GM23338 (cell line): ENCODE data around the gene GJC1. TPM values are rescaled to one million over a fixed set of nuclear protein-coding genes. Genes with fewer than 3 reads are reported as not detected.

ENCODE experiments used
- ATAC-seq: fragments of 200-7000 bp; cut with Tn5 transposase; 3 replicates; pipeline ENCODE4 v1.9.1; 2020
- DNase-seq: peaks from one replicate; pipeline ENCODE4 v3.0.0-alpha.2; 2015; ENCODE audit warnings: low spot score
- H2AFZ ChIP-seq: fragments of 200-600 bp; sonication (generic); 2 replicates; pipeline ENCODE4 v1.8.0; 2016; ENCODE audit warnings: antibody characterized with exemption, mild to moderate bottlenecking, moderate library complexity
- H3F3A ChIP-seq: fragments of 200-600 bp; sonication (generic); replicated peaks from 2 replicates; pipeline ENCODE4 v1.8.0; 2017; ENCODE audit warnings: antibody characterized with exemption, mixed run types, low read depth
- H3K27ac ChIP-seq: fragments of 200-600 bp; sonication (generic); 2 replicates; pipeline ENCODE4 v1.6.1; 2016; ENCODE audit warnings: low read depth
- H3K27me3 ChIP-seq: fragments of 200-600 bp; sonication (generic); 2 replicates; pipeline ENCODE4 v1.8.0; 2016; ENCODE audit warnings: mild to moderate bottlenecking, mixed run types, moderate library complexity; ENCODE audit not compliant: insufficient read depth
- H3K36me3 ChIP-seq: fragments of 200-600 bp; sonication (generic); 2 replicates; pipeline ENCODE4 v1.8.0; 2016; ENCODE audit warnings: mild to moderate bottlenecking; ENCODE audit not compliant: insufficient read depth
- H3K4me1 ChIP-seq: fragments of 200-600 bp; sonication (generic); 2 replicates; pipeline ENCODE4 v1.8.0; 2016; ENCODE audit warnings: mild to moderate bottlenecking, moderate library complexity; ENCODE audit not compliant: insufficient read depth
- H3K4me2 ChIP-seq: fragments of 200-600 bp; sonication (generic); 2 replicates; pipeline ENCODE4 v1.7.1; 2017; ENCODE audit warnings: mixed run types
- H3K4me3 ChIP-seq: fragments of 200-600 bp; sonication (generic); 2 replicates; pipeline ENCODE4 v1.6.1; 2016; ENCODE audit warnings: mixed run types
- H3K79me2 ChIP-seq: fragments of 200-600 bp; sonication (generic); replicated peaks from 2 replicates; pipeline ENCODE4 v1.8.0; 2017; ENCODE audit warnings: mild to moderate bottlenecking; ENCODE audit not compliant: insufficient read depth
- H3K9me2 ChIP-seq: fragments of 200-600 bp; sonication (generic); 2 replicates; pipeline ENCODE4 v1.8.0; 2017; ENCODE audit not compliant: insufficient read depth
- H4K20me1 ChIP-seq: fragments of 200-600 bp; sonication (generic); replicated peaks from 2 replicates; pipeline ENCODE4 v1.8.0; 2017; ENCODE audit warnings: mild to moderate bottlenecking; ENCODE audit not compliant: insufficient read depth
- H3K27ac Mint-ChIP-seq: 2 replicates; pipeline ENCODE4 v1.8.0; 2020; ENCODE audit warnings: inconsistent platforms, mild to moderate bottlenecking, moderate library complexity, mixed read lengths
- H3K27me3 Mint-ChIP-seq: 3 replicates; pipeline ENCODE4 v1.8.0; 2022; ENCODE audit warnings: low read depth, mild to moderate bottlenecking, moderate library complexity, mixed read lengths, inconsistent platforms; ENCODE audit not compliant: insufficient read depth, poor library complexity
- H3K36me3 Mint-ChIP-seq: 3 replicates; pipeline ENCODE4 v1.8.0; 2021; ENCODE audit warnings: low read depth, mild to moderate bottlenecking, inconsistent platforms, moderate library complexity, mixed read lengths
- H3K4me1 Mint-ChIP-seq: 3 replicates; pipeline ENCODE4 v1.8.0; 2020; ENCODE audit warnings: mild to moderate bottlenecking, inconsistent platforms, mixed read lengths
- H3K4me3 Mint-ChIP-seq: 3 replicates; pipeline ENCODE4 v1.8.0; 2021; ENCODE audit warnings: moderate library complexity, mild to moderate bottlenecking, inconsistent platforms, mixed read lengths
- H3K9me3 Mint-ChIP-seq: 3 replicates; pipeline ENCODE4 v1.8.0; 2020; ENCODE audit warnings: moderate library complexity, mild to moderate bottlenecking, inconsistent platforms, mixed read lengths
- EZH2 ChIP-seq: fragments of 200-600 bp; sonication (generic); IDR thresholded peaks from one replicate; pipeline ENCODE4 v1.8.0; 2017; ENCODE audit warnings: antibody characterized with exemption, mild to moderate bottlenecking, low read depth; ENCODE audit not compliant: unreplicated experiment
- JUNB ChIP-seq: IDR thresholded peaks from one replicate; pipeline ENCODE4 v1.6.1; 2016; ENCODE audit warnings: antibody characterized with exemption; ENCODE audit not compliant: unreplicated experiment
- STAT1 ChIP-seq: IDR thresholded peaks from one replicate; pipeline ENCODE4 v1.6.1; 2016; ENCODE audit warnings: antibody characterized with exemption; ENCODE audit not compliant: unreplicated experiment
- polyA plus RNA-seq: library from polyadenylated mRNA; unstranded; fragments of >200 nt; fragmentation: Nextera tagmentation; extraction: Ambion mirVana; gene quantifications from 2 replicates; pipeline ENCODE4 v1.2.1, GENCODE V29; 2016
- total RNA-seq: library from RNA; depleted of rRNA; stranded (reverse); fragments of >200 nt; shearing (Covaris generic); gene quantifications from 2 replicates; pipeline ENCODE4 v1.2.3, GENCODE V29; 2014
- TF ChIP-seq, protein P1 (sequence below), 2 experiments: fragments of 200-600 bp in 1 of 2; sonication (generic) in 1 of 2; conservative IDR thresholded peaks; 2 replicates each; pipeline versions ENCODE4 v1.5.1 to v1.6.1; 2016 to 2017; ENCODE audit warnings: antibody characterized with exemption in 2 of 2, low read depth in 2 of 2, mild to moderate bottlenecking in 2 of 2, moderate library complexity in 1 of 2
- TF ChIP-seq, protein P2 (sequence below): IDR thresholded peaks from one replicate; pipeline ENCODE4 v1.6.1; 2018; ENCODE audit warnings: antibody characterized with exemption; ENCODE audit not compliant: unreplicated experiment

Gene GJC1
- total and polyA plus RNA-seq, 2 experiments from 2014 or later = 34.7 to 99.2 TPM

GRCh38 chr17:44758414-44759085 lies 71.5 kb downstream of the GJC1 start, which contains the start of gene ADAM11:
Gene ADAM11 (plus strand): TSS chr17:44758988. CDS start chr17:44759200, 212 bp downstream.
- no peaks in the 10 kb centered on the region for H3K79me2 ChIP-seq
- H3F3A ChIP-seq = no peaks in the 10 kb centered on the region; the same call in 1 of the 2 replicates
- Mint-ChIP-seq H3K4me1 (no peaks in the 10 kb centered on the region), H3K4me3 (peak within 1 kb of the TSS; percentile 65), H3K27ac (no peak within 1 kb of the TSS), H3K27me3 (peaks cover 40% of the 10 kb centered on the region), H3K9me3 (no peaks in the 10 kb centered on the region), H3K36me3 (no peaks in the 10 kb centered on the region)
- ATAC-seq (peak; percentile 62), DNase-seq (peak; percentile 69)
- H4K20me1 ChIP-seq = no peaks in the 10 kb centered on the region
- H3K4me1 ChIP-seq = no peaks in the 10 kb centered on the region
- no peak within 1 kb of the TSS for H3K27ac ChIP-seq
- no peaks in the 10 kb centered on the region for H3K9me2 ChIP-seq
- H3K36me3 ChIP-seq = no peaks in the 10 kb centered on the region
- peak within 1 kb of the TSS; percentile 91 for H3K4me2 ChIP-seq
- peak within 1 kb of the TSS; percentile 94 for H2AFZ ChIP-seq
- H3K4me3 ChIP-seq = peak within 1 kb of the TSS; percentile 64
- TF ChIP-seq EZH2 (peak; percentile 56), STAT1 (no peak)
- peaks cover 52% of the 10 kb centered on the region for H3K27me3 ChIP-seq

DNA sequence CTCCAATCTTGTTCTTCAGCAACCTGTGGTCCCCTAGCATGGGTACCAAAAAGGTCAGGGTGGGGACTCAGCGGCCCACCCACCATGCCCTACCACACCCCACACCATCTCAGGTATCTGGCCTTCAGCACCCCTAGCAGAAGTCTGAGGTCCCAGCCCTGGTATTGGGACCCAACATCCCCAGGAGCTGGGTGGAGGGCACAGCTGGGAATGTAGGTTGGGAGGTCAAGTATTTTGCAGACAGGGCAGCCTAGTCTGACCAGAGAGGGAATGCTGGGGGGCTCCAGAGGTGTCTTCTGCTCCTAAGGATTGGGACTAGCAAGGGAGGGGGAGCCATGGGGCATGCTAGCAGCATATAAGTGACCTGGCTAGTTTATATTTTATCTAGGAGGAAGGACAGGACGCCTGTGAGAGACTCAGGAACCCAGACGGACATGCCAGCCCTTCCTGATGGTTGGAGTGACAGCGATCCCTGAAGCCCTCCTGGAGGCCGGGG lies 72.1 kb downstream of the GJC1 start:
- TF ChIP-seq EZH2 = no peak
- TF ChIP-seq, protein P1, sequence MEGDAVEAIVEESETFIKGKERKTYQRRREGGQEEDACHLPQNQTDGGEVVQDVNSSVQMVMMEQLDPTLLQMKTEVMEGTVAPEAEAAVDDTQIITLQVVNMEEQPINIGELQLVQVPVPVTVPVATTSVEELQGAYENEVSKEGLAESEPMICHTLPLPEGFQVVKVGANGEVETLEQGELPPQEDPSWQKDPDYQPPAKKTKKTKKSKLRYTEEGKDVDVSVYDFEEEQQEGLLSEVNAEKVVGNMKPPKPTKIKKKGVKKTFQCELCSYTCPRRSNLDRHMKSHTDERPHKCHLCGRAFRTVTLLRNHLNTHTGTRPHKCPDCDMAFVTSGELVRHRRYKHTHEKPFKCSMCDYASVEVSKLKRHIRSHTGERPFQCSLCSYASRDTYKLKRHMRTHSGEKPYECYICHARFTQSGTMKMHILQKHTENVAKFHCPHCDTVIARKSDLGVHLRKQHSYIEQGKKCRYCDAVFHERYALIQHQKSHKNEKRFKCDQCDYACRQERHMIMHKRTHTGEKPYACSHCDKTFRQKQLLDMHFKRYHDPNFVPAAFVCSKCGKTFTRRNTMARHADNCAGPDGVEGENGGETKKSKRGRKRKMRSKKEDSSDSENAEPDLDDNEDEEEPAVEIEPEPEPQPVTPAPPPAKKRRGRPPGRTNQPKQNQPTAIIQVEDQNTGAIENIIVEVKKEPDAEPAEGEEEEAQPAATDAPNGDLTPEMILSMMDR (conservative IDR thresholded peaks at IDR 0.05; ENCODE audit: low read depth in 2 of 2) = no peak
- H3K27ac Mint-ChIP-seq = no peak overlapping the region
- Histone ChIP-seq H3K27ac (no peak overlapping the region), H3F3A (no peaks in the 10 kb centered on the region; the same call in 1 of the 2 replicates), H3K4me3 (peak overlapping the region; percentile 64), H4K20me1 (no peaks in the 10 kb centered on the region), H2AFZ (peak overlapping the region; percentile 94), H3K27me3 (peaks cover 52% of the 10 kb centered on the region), H3K9me2 (no peaks in the 10 kb centered on the region), H3K36me3 (no peaks in the 10 kb centered on the region), H3K4me1 (no peaks in the 10 kb centered on the region), H3K79me2 (no peaks in the 10 kb centered on the region), H3K4me2 (peak overlapping the region; percentile 91)
- H3K4me3 Mint-ChIP-seq = peak overlapping the region; percentile 65
- no peaks in the 10 kb centered on the region for H3K9me3 Mint-ChIP-seq
- peaks cover 43% of the 10 kb centered on the region for H3K27me3 Mint-ChIP-seq
- no peak for DNase-seq
- ATAC-seq = no peak
- H3K4me1 Mint-ChIP-seq = no peaks in the 10 kb centered on the region
- no peaks in the 10 kb centered on the region for H3K36me3 Mint-ChIP-seq

DNA sequence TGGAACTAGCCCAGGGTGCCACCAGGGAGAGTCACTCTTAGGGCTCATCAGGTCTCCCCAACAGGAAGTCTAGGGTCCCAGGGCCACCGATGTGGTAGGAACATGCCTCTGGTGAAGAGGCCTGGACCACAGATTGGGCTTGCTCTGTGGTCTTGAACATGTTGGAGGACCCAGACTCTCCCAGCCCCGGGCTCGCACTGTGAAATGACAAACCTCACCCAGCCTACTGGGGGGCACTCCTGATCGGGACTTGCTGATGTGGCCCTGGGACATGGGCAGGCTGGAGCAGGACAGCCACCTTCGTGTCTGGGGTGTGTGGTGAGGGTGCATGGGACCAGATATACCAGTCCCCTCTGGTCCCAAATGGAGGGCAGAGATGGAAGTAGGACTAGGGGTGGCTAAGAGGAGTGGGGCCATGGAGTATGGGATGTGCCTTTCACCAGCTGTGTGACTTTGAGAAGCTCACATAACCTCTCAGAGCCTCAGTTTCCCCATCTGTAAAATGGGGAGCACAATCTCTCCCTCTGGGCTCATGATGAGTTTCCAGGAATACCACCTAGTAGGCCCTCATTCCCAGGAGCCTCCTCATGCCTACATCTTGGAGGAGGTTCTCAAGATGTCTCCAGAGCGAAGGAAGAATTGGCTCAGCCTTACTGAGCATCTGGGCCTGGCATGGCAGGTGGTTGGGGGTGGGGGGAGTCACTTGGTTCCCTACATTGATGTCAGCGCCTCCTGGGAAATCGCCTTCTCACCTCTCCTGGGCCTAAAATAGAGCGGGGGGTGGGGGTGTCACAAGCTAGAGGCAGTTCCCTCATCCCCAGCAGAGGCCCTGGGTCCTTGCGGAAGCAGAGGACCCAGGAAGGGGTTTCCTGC lies 72.8 kb downstream of the GJC1 start:
- H3F3A ChIP-seq = no peaks in the 10 kb centered on the region; the same call in 1 of the 2 replicates
- H3K9me2 ChIP-seq = no peaks in the 10 kb centered on the region
- H3K4me3 ChIP-seq = no peak overlapping the region
- H2AFZ ChIP-seq = no peak overlapping the region
- H3K4me2 ChIP-seq = no peak overlapping the region
- H4K20me1 ChIP-seq = no peaks in the 10 kb centered on the region
- H3K4me1 Mint-ChIP-seq = no peaks in the 10 kb centered on the region
- H3K27me3 Mint-ChIP-seq = peaks cover 44% of the 10 kb centered on the region
- no peaks in the 10 kb centered on the region for H3K4me1 ChIP-seq
- no peaks in the 10 kb centered on the region for H3K9me3 Mint-ChIP-seq
- no peaks in the 10 kb centered on the region for H3K36me3 Mint-ChIP-seq
- ATAC-seq (no peak), DNase-seq (no peak)
- H3K27ac Mint-ChIP-seq = no peak overlapping the region
- H3K27me3 ChIP-seq = peaks cover 52% of the 10 kb centered on the region
- H3K36me3 ChIP-seq = no peaks in the 10 kb centered on the region
- H3K79me2 ChIP-seq = no peaks in the 10 kb centered on the region
- H3K27ac ChIP-seq = no peak overlapping the region
- H3K4me3 Mint-ChIP-seq = no peak overlapping the region
- TF ChIP-seq EZH2 (no peak), JUNB (no peak)
- TF ChIP-seq, protein P2, sequence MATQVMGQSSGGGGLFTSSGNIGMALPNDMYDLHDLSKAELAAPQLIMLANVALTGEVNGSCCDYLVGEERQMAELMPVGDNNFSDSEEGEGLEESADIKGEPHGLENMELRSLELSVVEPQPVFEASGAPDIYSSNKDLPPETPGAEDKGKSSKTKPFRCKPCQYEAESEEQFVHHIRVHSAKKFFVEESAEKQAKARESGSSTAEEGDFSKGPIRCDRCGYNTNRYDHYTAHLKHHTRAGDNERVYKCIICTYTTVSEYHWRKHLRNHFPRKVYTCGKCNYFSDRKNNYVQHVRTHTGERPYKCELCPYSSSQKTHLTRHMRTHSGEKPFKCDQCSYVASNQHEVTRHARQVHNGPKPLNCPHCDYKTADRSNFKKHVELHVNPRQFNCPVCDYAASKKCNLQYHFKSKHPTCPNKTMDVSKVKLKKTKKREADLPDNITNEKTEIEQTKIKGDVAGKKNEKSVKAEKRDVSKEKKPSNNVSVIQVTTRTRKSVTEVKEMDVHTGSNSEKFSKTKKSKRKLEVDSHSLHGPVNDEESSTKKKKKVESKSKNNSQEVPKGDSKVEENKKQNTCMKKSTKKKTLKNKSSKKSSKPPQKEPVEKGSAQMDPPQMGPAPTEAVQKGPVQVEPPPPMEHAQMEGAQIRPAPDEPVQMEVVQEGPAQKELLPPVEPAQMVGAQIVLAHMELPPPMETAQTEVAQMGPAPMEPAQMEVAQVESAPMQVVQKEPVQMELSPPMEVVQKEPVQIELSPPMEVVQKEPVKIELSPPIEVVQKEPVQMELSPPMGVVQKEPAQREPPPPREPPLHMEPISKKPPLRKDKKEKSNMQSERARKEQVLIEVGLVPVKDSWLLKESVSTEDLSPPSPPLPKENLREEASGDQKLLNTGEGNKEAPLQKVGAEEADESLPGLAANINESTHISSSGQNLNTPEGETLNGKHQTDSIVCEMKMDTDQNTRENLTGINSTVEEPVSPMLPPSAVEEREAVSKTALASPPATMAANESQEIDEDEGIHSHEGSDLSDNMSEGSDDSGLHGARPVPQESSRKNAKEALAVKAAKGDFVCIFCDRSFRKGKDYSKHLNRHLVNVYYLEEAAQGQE = no peak
